ENCODE data around the gene MYO10. TPM values are rescaled to one million over a fixed set of nuclear protein-coding genes. Genes with fewer than 3 reads are reported as not detected.
A peak's percentile ranks its signal among the peaks of the same experiment; 100 is the strongest.

MYO10 gene
- total RNA-seq, 4 donors from 2014 or later, result 21.0 to 29.8 (median 27.3) TPM

GRCh38 chr5:16679863-16680262 lies 256.2 kb downstream of the MYO10 start:
- no peak overlapping the region for H3K4me3 ChIP-seq
- H3K27me3 ChIP-seq, result no peaks in the 10 kb centered on the region
- intact Hi-C loops (cut with DNase I), result no loop called here
- no peak overlapping the region for H3K27ac ChIP-seq
- H3K36me3 ChIP-seq, result peaks cover 6 to 98% (median 28%) of the 10 kb centered on the region in 3 donors
- no peak for DNase-seq
- peaks cover 0 to 3% (median 0%) of the 10 kb centered on the region in 3 donors for H3K4me1 ChIP-seq
- WGBS, 2 donors, result 86 to 97% methylated on average over 5 to 14 of the region's 14 CpGs
- no peak for TF ChIP-seq POLR2A (IDR thresholded peaks at IDR 0.05)
- TF ChIP-seq CTCF (IDR thresholded peaks at IDR 0.05), result no peak
- no peaks in the 10 kb centered on the region for H3K9me3 ChIP-seq

GRCh38 chr5:16679190-16679589 lies 256.9 kb downstream of the MYO10 start:
- intact Hi-C loops (cut with DNase I), result no loop called here
- no peak for TF ChIP-seq POLR2A (IDR thresholded peaks at IDR 0.05)
- no peak for TF ChIP-seq CTCF (IDR thresholded peaks at IDR 0.05)
- H3K27ac ChIP-seq, result no peak overlapping the region
- no peaks in the 10 kb centered on the region for H3K27me3 ChIP-seq
- DNase-seq, result no peak
- no peak overlapping the region for H3K4me3 ChIP-seq
- WGBS, 2 donors, result 84 to 93% methylated on average over 9 of the region's 9 CpGs
- H3K9me3 ChIP-seq, result no peaks in the 10 kb centered on the region
- peaks cover 0 to 9% (median 0%) of the 10 kb centered on the region in 3 donors for H3K4me1 ChIP-seq
- peaks cover 6 to 98% (median 31%) of the 10 kb centered on the region in 3 donors for H3K36me3 ChIP-seq

- 84 to 89% methylated on average over 9 of the region's 9 CpGs for WGBS, 2 donors
- intact Hi-C loops (cut with DNase I), result no loop called here
- Histone ChIP-seq H3K9me3 (no peaks in the 10 kb centered on the region), H3K36me3 (peaks cover 0 to 98% (median 26%) of the 10 kb centered on the region in 3 donors), H3K27ac (peak overlapping the region in 1 of 4 donors; percentile 3), H3K27me3 (no peaks in the 10 kb centered on the region), H3K4me3 (no peak overlapping the region), H3K4me1 (peaks cover 0 to 15% (median 0%) of the 10 kb centered on the region in 3 donors)
- DNase-seq, result no peak
- TF ChIP-seq POLR2A (IDR thresholded peaks at IDR 0.05), result no peak
- TF ChIP-seq CTCF (IDR thresholded peaks at IDR 0.05), result no peak
Measured at GRCh38 chr5:16675806-16676205, 260.3 kb downstream of the MYO10 start.

- Histone ChIP-seq H3K9me3 (no peaks in the 10 kb centered on the region), H3K4me1 (peaks cover 0 to 15% (median 0%) of the 10 kb centered on the region in 3 donors), H3K27me3 (no peaks in the 10 kb centered on the region), H3K36me3 (peaks cover 0 to 97% (median 16%) of the 10 kb centered on the region in 3 donors), H3K27ac (no peak overlapping the region), H3K4me3 (no peak overlapping the region)
- 48 to 67% methylated on average over 2 to 8 of the region's 8 CpGs for WGBS, 2 donors
- intact Hi-C loops (cut with DNase I), result no loop called here
- no peak for DNase-seq
- no peak for TF ChIP-seq POLR2A (IDR thresholded peaks at IDR 0.05)
- no peak for TF ChIP-seq CTCF (IDR thresholded peaks at IDR 0.05)
Measured at GRCh38 chr5:16674750-16675149, 261.3 kb downstream of the MYO10 start.

- DNase-seq, result no peak
- H3K36me3 ChIP-seq, result peaks cover 0 to 97% (median 5%) of the 10 kb centered on the region in 3 donors
- WGBS, 2 donors, result 65 to 74% methylated on average over 15 to 18 of the region's 18 CpGs
- H3K27ac ChIP-seq, result no peak overlapping the region
- peaks cover 0 to 15% (median 0%) of the 10 kb centered on the region in 3 donors for H3K4me1 ChIP-seq
- no peak overlapping the region for H3K4me3 ChIP-seq
- TF ChIP-seq POLR2A (IDR thresholded peaks at IDR 0.05) (no peak), CTCF (IDR thresholded peaks at IDR 0.05) (no peak)
- H3K27me3 ChIP-seq, result no peaks in the 10 kb centered on the region
- no peaks in the 10 kb centered on the region for H3K9me3 ChIP-seq
- intact Hi-C loops (cut with DNase I), result no loop called here
Measured at GRCh38 chr5:16673241-16674201, 262.6 kb downstream of the MYO10 start.
